DOHH2 (cell line): ENCODE data around the gene ADCK1.

ENCODE experiments used
- H3F3A ChIP-seq: fragments of 200-600 bp; sonication (generic), shearing (Covaris generic); 2 replicates; pipeline ENCODE4 v1.6.0; 2016; ENCODE audit warnings: antibody characterized with exemption, mild to moderate bottlenecking; ENCODE audit not compliant: control insufficient read depth, insufficient read depth
- H3K27ac ChIP-seq: fragments of 200-600 bp; sonication (generic); 2 replicates; pipeline ENCODE4 v1.5.1; 2014; ENCODE audit warnings: low read depth, mild to moderate bottlenecking, low read length, moderate library complexity
- H3K27me3 ChIP-seq: fragments of 200-600 bp; sonication (generic); 2 replicates; pipeline ENCODE4 v1.6.1; 2014; ENCODE audit warnings: mild to moderate bottlenecking, low read length, mixed read lengths; ENCODE audit not compliant: control insufficient read depth
- H3K36me3 ChIP-seq: fragments of 200-600 bp; sonication (generic); 2 replicates; pipeline ENCODE4 v1.6.1; 2014; ENCODE audit warnings: mild to moderate bottlenecking, low read length, moderate library complexity, mixed read lengths; ENCODE audit not compliant: control insufficient read depth
- H3K4me1 ChIP-seq: fragments of 200-600 bp; sonication (generic); 2 replicates; pipeline ENCODE4 v1.6.1; 2014; ENCODE audit warnings: mild to moderate bottlenecking, low read length, mixed read lengths; ENCODE audit not compliant: control insufficient read depth
- H3K4me2 ChIP-seq: fragments of 200-600 bp; sonication (generic); 2 replicates; pipeline ENCODE4 v1.6.0; 2014; ENCODE audit warnings: mild to moderate bottlenecking, low read length, moderate library complexity
- H3K4me3 ChIP-seq: fragments of 200-600 bp; sonication (generic); 2 replicates; pipeline ENCODE4 v1.5.1; 2014; ENCODE audit warnings: mild to moderate bottlenecking, low read length, mixed read lengths
- H3K79me2 ChIP-seq: fragments of 200-600 bp; sonication (generic); 2 replicates; pipeline ENCODE4 v1.6.1; 2014; ENCODE audit warnings: mild to moderate bottlenecking, low read length, mixed read lengths; ENCODE audit not compliant: control insufficient read depth
- H3K9me2 ChIP-seq: fragments of 200-600 bp; sonication (generic); replicated peaks from 2 replicates; pipeline ENCODE4 v1.6.1; 2014; ENCODE audit warnings: mild to moderate bottlenecking, low read length, mixed read lengths; ENCODE audit not compliant: control insufficient read depth
- H3K9me3 ChIP-seq: fragments of 200-600 bp; sonication (generic); 2 replicates; pipeline ENCODE4 v1.6.1; 2014; ENCODE audit warnings: antibody characterized with exemption, low read length, mixed read lengths; ENCODE audit not compliant: control insufficient read depth, insufficient read depth
- H4K20me1 ChIP-seq: fragments of 200-600 bp; sonication (generic); 2 replicates; pipeline ENCODE4 v1.6.0; 2014; ENCODE audit warnings: low read depth, mild to moderate bottlenecking, antibody characterized with exemption, low read length, moderate library complexity; ENCODE audit not compliant: control insufficient read depth, insufficient read depth
- CTCF ChIP-seq: fragments of 200-600 bp; sonication (generic); IDR thresholded peaks from one replicate; pipeline ENCODE4 v1.5.1; 2014; ENCODE audit warnings: antibody characterized with exemption, mild to moderate bottlenecking, low read depth, low read length; ENCODE audit not compliant: poor library complexity, severe bottlenecking
- EZH2phosphoT487 ChIP-seq: fragments of 200-600 bp; sonication (generic); IDR thresholded peaks from 2 replicates; pipeline ENCODE4 v1.6.1; 2017; ENCODE audit warnings: borderline replicate concordance, mild to moderate bottlenecking, antibody characterized with exemption, low read length, moderate library complexity, mixed read lengths

Gene ADCK1

GRCh38 chr14:77918448-77918847 is 118.5 kb downstream of the ADCK1 start:
- TF ChIP-seq CTCF (no peak), EZH2phosphoT487 (no peak)
- no peaks in the 10 kb centered on the region for H4K20me1 ChIP-seq

GRCh38 chr14:77920312-77920711 is 120.4 kb downstream of the ADCK1 start:
- no peak for TF ChIP-seq EZH2phosphoT487
- no peak for TF ChIP-seq CTCF
- Histone ChIP-seq H3K9me2 (no peaks in the 10 kb centered on the region), H3K4me1 (no peaks in the 10 kb centered on the region), H3K4me3 (no peak overlapping the region), H3K4me2 (no peak overlapping the region), H3K27ac (no peak overlapping the region), H3K79me2 (no peaks in the 10 kb centered on the region), H3K9me3 (no peaks in the 10 kb centered on the region), H3K36me3 (no peaks in the 10 kb centered on the region), H3K27me3 (no peaks in the 10 kb centered on the region), H3F3A (no peaks in the 10 kb centered on the region), H4K20me1 (no peaks in the 10 kb centered on the region)

More at GRCh38 chr14:77918448-77918847, 118.5 kb downstream of the ADCK1 start:
- H3K79me2 ChIP-seq = no peaks in the 10 kb centered on the region
- H3K27me3 ChIP-seq = no peaks in the 10 kb centered on the region
- H3K9me2 ChIP-seq = no peaks in the 10 kb centered on the region
- H3F3A ChIP-seq = no peaks in the 10 kb centered on the region
- H3K4me1 ChIP-seq = no peaks in the 10 kb centered on the region
- no peak overlapping the region for H3K27ac ChIP-seq
- no peaks in the 10 kb centered on the region for H3K36me3 ChIP-seq
- no peak overlapping the region for H3K4me2 ChIP-seq
- H3K4me3 ChIP-seq = no peak overlapping the region
- no peaks in the 10 kb centered on the region for H3K9me3 ChIP-seq

GRCh38 chr14:77921818-77922217 is 121.9 kb downstream of the ADCK1 start:
- H3F3A ChIP-seq = no peaks in the 10 kb centered on the region
- H4K20me1 ChIP-seq = no peaks in the 10 kb centered on the region
- no peaks in the 10 kb centered on the region for H3K9me2 ChIP-seq
- no peak overlapping the region for H3K27ac ChIP-seq
- H3K27me3 ChIP-seq = no peaks in the 10 kb centered on the region
- H3K4me3 ChIP-seq = no peak overlapping the region
- no peaks in the 10 kb centered on the region for H3K36me3 ChIP-seq
- H3K4me1 ChIP-seq = no peaks in the 10 kb centered on the region
- no peak for TF ChIP-seq EZH2phosphoT487
- no peak for TF ChIP-seq CTCF
- H3K4me2 ChIP-seq = no peak overlapping the region
- no peaks in the 10 kb centered on the region for H3K9me3 ChIP-seq
- no peaks in the 10 kb centered on the region for H3K79me2 ChIP-seq
